Liver (tissue), 3 donors: ENCODE results near the gene FAXC.

Experiments
- EGR1 ChIP-seq, 2 donors: IDR thresholded peaks; 2 replicates each; pipeline ENCODE4 v1.6.1; 2016 to 2018; ENCODE audit warnings: antibody characterized with exemption in 2 of 2, low read depth in 2 of 2
- RAD21 ChIP-seq, 2 donors: IDR thresholded peaks; 2 replicates each; pipeline ENCODE4 v1.6.1; 2016; ENCODE audit warnings: antibody characterized with exemption in 2 of 2, mild to moderate bottlenecking in 2 of 2
- RXRA ChIP-seq, 2 donors: IDR thresholded peaks; 2 replicates each; pipeline ENCODE4 v1.6.1; 2017 to 2018; ENCODE audit warnings: antibody characterized with exemption in 2 of 2, mild to moderate bottlenecking in 1 of 2
- TAF1 ChIP-seq: conservative IDR thresholded peaks from 2 replicates; pipeline ENCODE4 v1.6.1; 2016; ENCODE audit warnings: antibody characterized with exemption, mild to moderate bottlenecking
- YY1 ChIP-seq: IDR thresholded peaks from 2 replicates; pipeline ENCODE4 v1.6.1; 2016; ENCODE audit warnings: antibody characterized with exemption, mild to moderate bottlenecking
- TF ChIP-seq, protein P1 (sequence below): IDR thresholded peaks from 2 replicates; pipeline ENCODE4 v1.6.1; 2016; ENCODE audit warnings: antibody characterized with exemption
- TF ChIP-seq, protein P2 (sequence below): fragments of 150-350 bp; IDR thresholded peaks from 2 replicates; pipeline ENCODE4 v1.5.1; 2017; ENCODE audit warnings: improper control_type of control experiment, low read depth, low read length; ENCODE audit not compliant: missing input control
- TF ChIP-seq, protein P3 (sequence below): IDR thresholded peaks from 2 replicates; pipeline ENCODE4 v1.6.1; 2016; ENCODE audit warnings: antibody characterized with exemption
- TF ChIP-seq, protein P4 (sequence below): IDR thresholded peaks from 2 replicates; pipeline ENCODE4 v1.6.1; 2016; ENCODE audit warnings: antibody characterized with exemption, mild to moderate bottlenecking
- donor health status: healthy.
- donor health status: healthy.

DNA sequence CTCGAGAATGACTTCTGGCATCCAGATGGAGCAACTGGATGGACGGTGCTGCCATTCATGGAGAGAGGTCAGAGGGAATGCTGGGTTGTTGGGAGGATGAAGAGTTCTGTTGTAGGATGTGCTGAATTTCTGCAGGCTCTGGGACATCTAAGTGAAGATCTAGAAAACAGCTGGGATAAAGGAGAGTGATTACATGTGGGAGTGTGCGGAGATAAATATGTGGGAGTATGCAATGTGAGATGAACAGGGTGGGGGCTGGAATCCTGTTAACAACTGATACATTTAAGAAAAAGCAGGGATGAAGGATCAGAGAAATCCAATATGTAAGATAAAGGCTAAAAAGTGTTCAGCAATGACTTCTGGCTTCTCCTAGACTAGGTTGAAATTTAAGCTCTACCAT lies 43.1 kb downstream of the FAXC start:
- no peak for TF ChIP-seq RXRA (IDR thresholded peaks at IDR 0.05)
- TF ChIP-seq, protein P1, sequence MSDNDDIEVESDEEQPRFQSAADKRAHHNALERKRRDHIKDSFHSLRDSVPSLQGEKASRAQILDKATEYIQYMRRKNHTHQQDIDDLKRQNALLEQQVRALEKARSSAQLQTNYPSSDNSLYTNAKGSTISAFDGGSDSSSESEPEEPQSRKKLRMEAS: no peak
- TF ChIP-seq, protein P2, sequence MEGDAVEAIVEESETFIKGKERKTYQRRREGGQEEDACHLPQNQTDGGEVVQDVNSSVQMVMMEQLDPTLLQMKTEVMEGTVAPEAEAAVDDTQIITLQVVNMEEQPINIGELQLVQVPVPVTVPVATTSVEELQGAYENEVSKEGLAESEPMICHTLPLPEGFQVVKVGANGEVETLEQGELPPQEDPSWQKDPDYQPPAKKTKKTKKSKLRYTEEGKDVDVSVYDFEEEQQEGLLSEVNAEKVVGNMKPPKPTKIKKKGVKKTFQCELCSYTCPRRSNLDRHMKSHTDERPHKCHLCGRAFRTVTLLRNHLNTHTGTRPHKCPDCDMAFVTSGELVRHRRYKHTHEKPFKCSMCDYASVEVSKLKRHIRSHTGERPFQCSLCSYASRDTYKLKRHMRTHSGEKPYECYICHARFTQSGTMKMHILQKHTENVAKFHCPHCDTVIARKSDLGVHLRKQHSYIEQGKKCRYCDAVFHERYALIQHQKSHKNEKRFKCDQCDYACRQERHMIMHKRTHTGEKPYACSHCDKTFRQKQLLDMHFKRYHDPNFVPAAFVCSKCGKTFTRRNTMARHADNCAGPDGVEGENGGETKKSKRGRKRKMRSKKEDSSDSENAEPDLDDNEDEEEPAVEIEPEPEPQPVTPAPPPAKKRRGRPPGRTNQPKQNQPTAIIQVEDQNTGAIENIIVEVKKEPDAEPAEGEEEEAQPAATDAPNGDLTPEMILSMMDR: no peak
- no peak for TF ChIP-seq TAF1
- TF ChIP-seq EGR1 (IDR thresholded peaks at IDR 0.05; ENCODE audit: low read depth in 2 of 2): no peak
- TF ChIP-seq, protein P3, sequence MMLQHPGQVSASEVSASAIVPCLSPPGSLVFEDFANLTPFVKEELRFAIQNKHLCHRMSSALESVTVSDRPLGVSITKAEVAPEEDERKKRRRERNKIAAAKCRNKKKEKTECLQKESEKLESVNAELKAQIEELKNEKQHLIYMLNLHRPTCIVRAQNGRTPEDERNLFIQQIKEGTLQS: no peak
- TF ChIP-seq, protein P4, sequence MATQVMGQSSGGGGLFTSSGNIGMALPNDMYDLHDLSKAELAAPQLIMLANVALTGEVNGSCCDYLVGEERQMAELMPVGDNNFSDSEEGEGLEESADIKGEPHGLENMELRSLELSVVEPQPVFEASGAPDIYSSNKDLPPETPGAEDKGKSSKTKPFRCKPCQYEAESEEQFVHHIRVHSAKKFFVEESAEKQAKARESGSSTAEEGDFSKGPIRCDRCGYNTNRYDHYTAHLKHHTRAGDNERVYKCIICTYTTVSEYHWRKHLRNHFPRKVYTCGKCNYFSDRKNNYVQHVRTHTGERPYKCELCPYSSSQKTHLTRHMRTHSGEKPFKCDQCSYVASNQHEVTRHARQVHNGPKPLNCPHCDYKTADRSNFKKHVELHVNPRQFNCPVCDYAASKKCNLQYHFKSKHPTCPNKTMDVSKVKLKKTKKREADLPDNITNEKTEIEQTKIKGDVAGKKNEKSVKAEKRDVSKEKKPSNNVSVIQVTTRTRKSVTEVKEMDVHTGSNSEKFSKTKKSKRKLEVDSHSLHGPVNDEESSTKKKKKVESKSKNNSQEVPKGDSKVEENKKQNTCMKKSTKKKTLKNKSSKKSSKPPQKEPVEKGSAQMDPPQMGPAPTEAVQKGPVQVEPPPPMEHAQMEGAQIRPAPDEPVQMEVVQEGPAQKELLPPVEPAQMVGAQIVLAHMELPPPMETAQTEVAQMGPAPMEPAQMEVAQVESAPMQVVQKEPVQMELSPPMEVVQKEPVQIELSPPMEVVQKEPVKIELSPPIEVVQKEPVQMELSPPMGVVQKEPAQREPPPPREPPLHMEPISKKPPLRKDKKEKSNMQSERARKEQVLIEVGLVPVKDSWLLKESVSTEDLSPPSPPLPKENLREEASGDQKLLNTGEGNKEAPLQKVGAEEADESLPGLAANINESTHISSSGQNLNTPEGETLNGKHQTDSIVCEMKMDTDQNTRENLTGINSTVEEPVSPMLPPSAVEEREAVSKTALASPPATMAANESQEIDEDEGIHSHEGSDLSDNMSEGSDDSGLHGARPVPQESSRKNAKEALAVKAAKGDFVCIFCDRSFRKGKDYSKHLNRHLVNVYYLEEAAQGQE: no peak
- TF ChIP-seq RAD21 (IDR thresholded peaks at IDR 0.05): no peak
- TF ChIP-seq YY1: no peak
